Prostate gland (tissue), 2 donors: ENCODE measurements around the gene KLF11. TPM values are rescaled to one million over a fixed set of nuclear protein-coding genes. Genes with fewer than 3 reads are reported as not detected.
A peak's percentile ranks its signal among the peaks of the same experiment; 100 is the strongest.
"Not testable (repeated sequence)": the region's sequence is repeated elsewhere in the genome, so short reads cannot be mapped to it uniquely, and the experiment has no call there.

Experiments
- DNase-seq: peaks from one replicate; pipeline ENCODE4 v3.0.0-alpha.2; 2019; ENCODE audit warnings: low spot score
- H3K27ac ChIP-seq, 2 donors: fragments of 200-600 bp; sonication (generic); 2 replicates each; pipeline ENCODE4 v1.5.1; 2017 to 2019
- H3K27me3 ChIP-seq: fragments of 200-600 bp; sonication (generic); replicated peaks from 2 replicates; pipeline ENCODE4 v1.5.1; 2019; ENCODE audit not compliant: insufficient read depth
- H3K36me3 ChIP-seq, 2 donors: fragments of 200-600 bp; sonication (generic); 1 replicate in 1 of 2; 2 replicates in 1 of 2; pipeline versions ENCODE4 v1.5.1 to v1.8.1; 2017 to 2019
- H3K4me1 ChIP-seq: fragments of 200-600 bp; sonication (generic); replicated peaks from 2 replicates; pipeline ENCODE4 v1.5.1; 2019
- H3K4me3 ChIP-seq, 2 donors: fragments of 200-600 bp; sonication (generic); 2 replicates each; pipeline ENCODE4 v1.5.1; 2017 to 2019
- H3K9me3 ChIP-seq: fragments of 200-600 bp; sonication (generic); 2 replicates; pipeline ENCODE4 v1.5.1; 2017
- POLR2A ChIP-seq: fragments of 450-650 bp; IDR thresholded peaks from one replicate; pipeline ENCODE4 v1.6.1; 2016; ENCODE audit warnings: antibody characterized with exemption, mild to moderate bottlenecking
- POLR2AphosphoS5 ChIP-seq: sonication (generic); formaldehyde crosslinking; IDR thresholded peaks from one replicate; pipeline ENCODE4 v1.6.1; 2017; ENCODE audit warnings: antibody characterized with exemption
- WGBS: methylation state at CpG from one replicate; pipeline ENCODE4 v1.1.5; 2018; 5-methylcytosine and 5-hydroxymethylcytosine counted together
- intact Hi-C: fragments of 100-400 bp; cut with DNase I; formaldehyde crosslinking; loops from one replicate; pipeline ENCODE4 v1.14.2; 2022
- total RNA-seq, 2 donors: library from RNA; depleted of rRNA; stranded (reverse); fragments of >200 nt; gene quantifications; one replicate each; pipeline ENCODE4 v1.1.0, GENCODE V29; 2016
- TF ChIP-seq, protein P1 (sequence below), 4 experiments: fragments of 200-600 bp in 2 of 4; fragments of 450-650 bp in 2 of 4; sonication (generic) in 2 of 4; IDR thresholded peaks; 1 replicate in 3 of 4; 2 replicates in 1 of 4; pipeline ENCODE4 v1.5.1; 2016 to 2019; ENCODE audit warnings: antibody characterized with exemption in 4 of 4, mild to moderate bottlenecking in 2 of 4, moderate library complexity in 2 of 4

Gene KLF11
- total RNA-seq, 2 donors from 2014 or later = 4.3 to 37.9 TPM

DNA sequence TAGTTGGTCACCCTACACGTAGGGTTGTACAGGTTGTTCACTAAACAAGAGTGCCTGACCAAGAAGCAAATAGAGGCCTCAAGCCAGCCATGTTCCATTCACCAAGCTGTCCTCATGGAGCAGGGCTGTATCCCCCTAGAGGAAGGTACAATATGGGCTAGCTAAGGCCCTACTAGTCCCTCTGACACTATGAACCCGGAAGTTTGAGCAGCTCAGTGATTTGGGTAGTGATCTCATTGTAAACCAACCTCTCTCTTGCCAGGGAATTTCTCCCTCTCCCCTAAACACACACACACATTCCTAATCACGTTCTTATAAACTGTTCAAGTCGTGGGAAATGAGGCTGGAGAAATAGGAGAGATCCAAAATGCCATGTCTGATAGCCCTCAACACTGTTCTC, 43.6 kb downstream of the KLF11 start:
- intact Hi-C loops = no loop called here
- Histone ChIP-seq H3K27ac (no peak overlapping the region), H3K27me3 (peaks cover 7% of the 10 kb centered on the region), H3K4me3 (no peak overlapping the region), H3K4me1 (no peaks in the 10 kb centered on the region), H3K9me3 (no peaks in the 10 kb centered on the region), H3K36me3 (no peaks in the 10 kb centered on the region)
- TF ChIP-seq POLR2AphosphoS5 (no peak), POLR2A (no peak)
- TF ChIP-seq, protein P1, sequence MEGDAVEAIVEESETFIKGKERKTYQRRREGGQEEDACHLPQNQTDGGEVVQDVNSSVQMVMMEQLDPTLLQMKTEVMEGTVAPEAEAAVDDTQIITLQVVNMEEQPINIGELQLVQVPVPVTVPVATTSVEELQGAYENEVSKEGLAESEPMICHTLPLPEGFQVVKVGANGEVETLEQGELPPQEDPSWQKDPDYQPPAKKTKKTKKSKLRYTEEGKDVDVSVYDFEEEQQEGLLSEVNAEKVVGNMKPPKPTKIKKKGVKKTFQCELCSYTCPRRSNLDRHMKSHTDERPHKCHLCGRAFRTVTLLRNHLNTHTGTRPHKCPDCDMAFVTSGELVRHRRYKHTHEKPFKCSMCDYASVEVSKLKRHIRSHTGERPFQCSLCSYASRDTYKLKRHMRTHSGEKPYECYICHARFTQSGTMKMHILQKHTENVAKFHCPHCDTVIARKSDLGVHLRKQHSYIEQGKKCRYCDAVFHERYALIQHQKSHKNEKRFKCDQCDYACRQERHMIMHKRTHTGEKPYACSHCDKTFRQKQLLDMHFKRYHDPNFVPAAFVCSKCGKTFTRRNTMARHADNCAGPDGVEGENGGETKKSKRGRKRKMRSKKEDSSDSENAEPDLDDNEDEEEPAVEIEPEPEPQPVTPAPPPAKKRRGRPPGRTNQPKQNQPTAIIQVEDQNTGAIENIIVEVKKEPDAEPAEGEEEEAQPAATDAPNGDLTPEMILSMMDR (IDR thresholded peaks at IDR 0.05) = no peak
- 63% methylated on average over 4 of the region's 4 CpGs for whole genome bisulfite sequencing
- DNase-seq = no peak

DNA sequence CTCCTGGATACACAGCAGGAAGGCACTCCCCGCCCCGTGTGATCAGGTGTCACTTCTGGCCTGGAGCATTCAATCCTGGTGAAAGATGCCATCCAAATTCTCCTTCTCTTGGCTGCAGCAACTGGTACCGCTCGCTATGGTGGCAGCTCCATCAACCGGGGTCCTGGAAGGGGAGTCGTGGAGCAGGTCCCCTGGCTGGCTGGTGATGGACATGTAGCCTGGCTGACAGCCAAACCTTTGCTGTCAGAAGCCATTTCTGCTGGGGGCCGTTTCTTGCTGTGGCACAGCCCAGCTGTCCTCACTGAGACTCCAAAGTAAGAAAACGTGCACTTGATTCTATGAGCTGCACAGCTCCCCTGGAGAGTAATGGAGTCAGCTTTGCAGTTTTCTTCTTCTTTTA, 44.0 kb downstream of the KLF11 start:
- Histone ChIP-seq H3K27me3 (peaks cover 7% of the 10 kb centered on the region), H3K36me3 (no peaks in the 10 kb centered on the region), H3K4me1 (no peaks in the 10 kb centered on the region), H3K27ac (no peak overlapping the region), H3K4me3 (no peak overlapping the region), H3K9me3 (no peaks in the 10 kb centered on the region)
- TF ChIP-seq, protein P1 (IDR thresholded peaks at IDR 0.05) = no peak
- TF ChIP-seq POLR2A = no peak
- TF ChIP-seq POLR2AphosphoS5 = no peak
- DNase-seq = no peak
- 46% methylated on average over 8 of the region's 8 CpGs for WGBS
- intact Hi-C loops = no loop called here

DNA sequence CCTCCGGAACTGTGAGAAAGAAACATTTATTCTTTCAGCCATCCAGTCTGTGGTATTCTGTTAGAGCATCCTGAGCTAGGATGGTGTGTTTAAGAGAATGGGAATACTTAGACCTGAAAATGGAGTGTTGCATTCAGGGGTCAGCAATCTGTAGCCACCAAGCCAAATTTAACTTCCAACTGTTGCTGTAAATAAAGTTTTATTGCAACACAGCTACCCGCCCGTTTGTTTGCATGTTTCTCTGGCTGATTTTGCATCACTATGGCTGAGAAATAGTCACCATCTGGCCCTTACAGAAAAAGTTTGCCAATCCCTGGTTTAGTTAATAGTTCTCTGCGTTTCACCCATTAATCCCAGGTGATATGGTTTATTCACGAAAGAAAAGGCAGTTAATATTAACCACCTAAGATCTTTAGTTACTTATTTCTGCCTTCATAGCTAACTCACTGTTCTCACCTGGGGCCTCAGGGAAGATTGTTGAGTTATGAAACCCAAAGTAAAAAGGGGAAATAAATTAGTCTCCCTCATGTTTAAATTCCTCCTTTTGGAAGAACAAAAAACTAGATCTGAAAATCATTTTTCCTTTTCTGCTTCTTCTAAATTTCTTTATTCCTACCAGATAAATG, 46.3 kb downstream of the KLF11 start:
- no peak for TF ChIP-seq POLR2A
- TF ChIP-seq POLR2AphosphoS5 = no peak
- TF ChIP-seq, protein P1 (IDR thresholded peaks at IDR 0.05) = no peak
- DNase-seq = no peak
- H3K4me3 ChIP-seq = no peak overlapping the region
- WGBS = 57% methylated on average over 5 of the region's 5 CpGs
- H3K9me3 ChIP-seq = no peaks in the 10 kb centered on the region
- no peak overlapping the region for H3K27ac ChIP-seq
- H3K27me3 ChIP-seq = no peaks in the 10 kb centered on the region
- H3K4me1 ChIP-seq = no peaks in the 10 kb centered on the region
- intact Hi-C loops = no loop called here
- no peaks in the 10 kb centered on the region for H3K36me3 ChIP-seq

DNA sequence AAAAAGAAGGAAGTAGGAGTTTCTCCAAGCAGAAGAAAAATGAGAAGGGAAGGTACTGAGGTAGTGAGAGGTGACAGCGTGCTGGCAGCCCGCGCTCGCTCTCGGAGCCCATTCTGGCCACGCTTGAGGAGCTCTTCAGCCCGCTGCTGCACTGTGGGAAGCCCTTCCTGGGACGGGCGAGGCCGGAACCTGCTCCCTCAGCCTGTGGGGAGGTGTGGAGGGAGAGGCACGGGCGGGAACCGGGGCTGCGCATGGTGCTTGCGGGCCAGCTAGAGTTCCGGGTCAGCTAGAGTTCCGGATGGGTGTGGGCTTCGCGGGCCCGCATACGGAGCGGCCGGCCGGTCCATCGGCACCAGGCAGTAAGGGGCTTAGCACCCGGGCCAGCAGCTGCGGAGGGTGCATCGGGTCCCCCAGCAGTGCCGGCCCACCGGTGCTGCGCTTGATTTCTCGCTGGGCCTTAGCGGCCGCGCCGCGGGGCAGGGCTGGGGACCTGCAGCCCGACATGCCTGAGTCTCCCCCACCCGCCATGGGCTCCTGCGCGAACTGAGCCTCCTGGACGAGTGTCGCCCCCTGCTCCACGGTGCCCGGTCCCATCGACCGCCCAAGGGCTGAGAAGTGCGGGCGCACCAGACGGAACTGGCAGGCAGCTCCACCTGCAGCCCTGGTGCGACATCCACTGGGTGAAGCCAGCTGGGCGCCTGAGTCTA, 48.0 kb downstream of the KLF11 start:
- 15% methylated on average over 47 of the region's 52 CpGs for WGBS
- Histone ChIP-seq H3K36me3 (no peaks in the 10 kb centered on the region), H3K4me1 (no peaks in the 10 kb centered on the region), H3K4me3 (peak overlapping the region in 1 of 2 donors; percentile 19), H3K9me3 (no peaks in the 10 kb centered on the region), H3K27ac (no peak overlapping the region), H3K27me3 (no peaks in the 10 kb centered on the region)
- no peak for DNase-seq
- intact Hi-C loops = no loop called here
- TF ChIP-seq POLR2A = no peak
- TF ChIP-seq POLR2AphosphoS5 = no peak
- TF ChIP-seq, protein P1 (IDR thresholded peaks at IDR 0.05) = no peak

DNA sequence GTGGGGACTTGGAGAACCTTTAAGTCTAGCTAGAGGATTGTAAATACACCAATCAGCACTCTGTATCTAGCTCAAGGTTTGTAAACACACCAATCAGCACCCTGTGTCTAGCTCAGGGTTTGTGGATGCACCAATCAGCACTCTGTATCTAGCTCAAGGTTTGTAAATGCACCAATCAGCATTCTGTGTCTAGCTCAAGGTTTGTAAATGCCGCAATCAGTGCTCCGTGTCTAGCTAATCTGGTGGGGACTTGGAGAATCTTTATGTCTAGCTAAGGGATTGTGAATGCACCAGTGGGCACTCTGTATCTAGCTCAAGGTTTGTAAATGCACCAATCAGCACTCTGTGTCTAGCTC, 48.5 kb downstream of the KLF11 start:
- WGBS = 94% methylated on average over 2 of the region's 2 CpGs
- H3K4me3 ChIP-seq, DNase-seq: not testable (repeated sequence)

More for the DNA sequence above, 48.5 kb downstream of the KLF11 start:
- H3K9me3 ChIP-seq, intact Hi-C loops, H3K27ac ChIP-seq, H3K27me3 ChIP-seq, H3K4me1 ChIP-seq, H3K36me3 ChIP-seq: not testable (repeated sequence)
